ENCODE measurements around the gene CACNA1B.

DNA sequence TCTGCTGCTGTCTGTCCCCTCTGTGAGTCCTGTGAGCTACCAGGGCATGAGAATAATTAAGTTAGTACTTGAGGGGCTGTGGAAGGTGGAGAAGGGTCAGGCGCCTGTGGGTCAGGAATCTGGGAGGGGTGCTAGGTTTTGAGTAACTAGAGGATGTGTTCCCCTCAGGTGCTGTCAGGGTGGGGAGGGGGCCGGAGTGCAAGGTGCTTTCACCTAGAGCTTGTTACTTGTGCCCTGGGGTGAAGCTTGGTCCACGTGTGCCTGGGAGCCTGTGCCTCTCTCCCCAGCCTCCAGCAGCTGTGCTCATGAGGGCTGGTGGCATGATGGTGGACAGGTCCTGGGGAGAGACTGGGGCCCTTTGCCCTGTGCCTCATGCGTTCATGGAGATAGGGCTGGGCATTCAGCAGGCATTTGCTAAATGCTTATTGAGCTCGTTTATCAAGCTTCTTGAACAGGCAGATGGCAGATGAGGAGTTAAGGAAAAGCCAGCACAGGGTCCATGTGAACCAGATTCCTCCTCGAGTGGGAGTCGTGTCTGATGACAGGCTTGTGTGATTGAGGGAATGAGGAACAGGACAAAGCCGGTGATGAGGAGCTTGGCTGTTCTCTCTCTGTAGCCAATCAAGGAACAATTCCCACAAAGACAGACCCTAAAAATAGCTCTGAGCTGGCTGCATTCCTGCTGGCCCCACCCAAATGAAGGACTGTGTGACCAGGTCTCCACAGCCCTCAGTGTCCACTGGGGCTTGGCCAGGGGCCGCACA, 40.9 kb downstream of the CACNA1B start:
- TF ChIP-seq POLR2AphosphoS5 (IDR thresholded peaks at IDR 0.05; ENCODE audit: low read depth, low read length): no peak
- no peak for TF ChIP-seq POLR2A (IDR thresholded peaks at IDR 0.05; ENCODE audit: low read depth, low read length)
- TF ChIP-seq TAF1 (IDR thresholded peaks at IDR 0.05; ENCODE audit: low read depth, low read length): no peak
- no peak for TF ChIP-seq SPI1 (IDR thresholded peaks at IDR 0.05; ENCODE audit: low read depth, low read length)

Measured in GM12891 (cell line).